H1 (cell line): ENCODE results near the gene HS2ST1. TPM values are rescaled to one million over a fixed set of nuclear protein-coding genes. Genes with fewer than 3 reads are reported as not detected.

ENCODE experiments used
- CTCF ChIA-PET: fragments of 300-600 bp; sonication (Branson Sonifier 250); formaldehyde crosslinking; loops from one replicate; lab custom pipeline; 2021; ENCODE audit not compliant: partially characterized antibody; lab: Charles Lee
- POLR2A ChIA-PET: fragments of 300-600 bp; sonication (Branson Sonifier 250); formaldehyde crosslinking; loops from one replicate; lab custom pipeline; 2021; ENCODE audit warnings: inconsistent platforms; ENCODE audit not compliant: partially characterized antibody; lab: Charles Lee
- DNase-seq, 2 experiments: peaks; one replicate each; pipeline versions ENCODE4 v3.0.0 to v3.0.0-alpha.2; 2010 to 2022; ENCODE audit warnings: low spot score in 2 of 2, low read depth in 1 of 2, mixed read lengths in 1 of 2
- FAIRE-seq: peaks from 2 replicates; lab custom pipeline; 2011; peaks lifted over from hg19 to GRCh38; lab: Jason Lieb, UNC
- H2AFZ ChIP-seq: 2 replicates; pipeline ENCODE4 v1.8.1; 2012; ENCODE audit warnings: low read length, inconsistent platforms
- H2AK5ac ChIP-seq: 2 replicates; pipeline ENCODE4 v1.6.1; 2013; ENCODE audit warnings: low read depth, low read length
- H2BK120ac ChIP-seq: replicated peaks from 2 replicates; pipeline ENCODE3; 2013; ENCODE audit warnings: low read depth, low read length, inconsistent platforms
- H2BK12ac ChIP-seq: 2 replicates; pipeline ENCODE4 v1.6.1; 2013; ENCODE audit warnings: low read depth, low read length
- H2BK15ac ChIP-seq: 2 replicates; pipeline ENCODE4 v1.6.1; 2013; ENCODE audit warnings: low read length
- H2BK20ac ChIP-seq: 2 replicates; pipeline ENCODE4 v1.6.1; 2013; ENCODE audit warnings: low read length
- H2BK5ac ChIP-seq: 2 replicates; pipeline ENCODE4 v1.6.1; 2013; ENCODE audit warnings: low read depth, low read length
- H3K14ac ChIP-seq: 2 replicates; pipeline ENCODE4 v1.6.1; 2013; ENCODE audit warnings: inconsistent platforms; ENCODE audit not compliant: insufficient read length
- H3K18ac ChIP-seq: 2 replicates; pipeline ENCODE4 v1.6.1; 2013; ENCODE audit warnings: low read length; ENCODE audit errors: extremely low read depth
- H3K23ac ChIP-seq: 2 replicates; pipeline ENCODE4 v1.6.1; 2013; ENCODE audit warnings: inconsistent platforms; ENCODE audit not compliant: insufficient read length
- H3K23me2 ChIP-seq: 2 replicates; pipeline ENCODE4 v1.6.1; 2013; ENCODE audit warnings: low read depth, low read length
- H3K27ac ChIP-seq: 2 replicates; pipeline ENCODE4 v1.6.1; 2011; ENCODE audit warnings: low read depth, low read length, inconsistent platforms
- H3K27me3 ChIP-seq, 4 experiments: replicated peaks in 1 of 4; 1 replicate in 1 of 4; 2 replicates in 3 of 4; pipeline versions ENCODE4 v1.6.1 to v1.8.1; 2011 to 2013; ENCODE audit warnings: low read length in 3 of 4, mild to moderate bottlenecking in 3 of 4, inconsistent platforms in 2 of 4, mixed read lengths in 2 of 4, moderate library complexity in 1 of 4; ENCODE audit not compliant: control insufficient read depth in 3 of 4, insufficient read depth in 3 of 4; ENCODE audit errors: extremely low read depth in 1 of 4
- H3K36me3 ChIP-seq, 4 experiments: 2 replicates each; pipeline versions ENCODE4 v1.6.1 to v1.8.1; 2011 to 2013; ENCODE audit warnings: mild to moderate bottlenecking in 4 of 4, low read length in 3 of 4, moderate library complexity in 2 of 4, control low read depth in 1 of 4, inconsistent platforms in 1 of 4; ENCODE audit not compliant: insufficient read depth in 4 of 4, control insufficient read depth in 2 of 4
- H3K4ac ChIP-seq: replicated peaks from 2 replicates; pipeline ENCODE3; 2013; ENCODE audit warnings: low read length, low read depth, mixed read lengths, inconsistent platforms; ENCODE audit not compliant: insufficient read length
- H3K4me1 ChIP-seq, 4 experiments: replicated peaks in 1 of 4; 1 replicate in 1 of 4; 2 replicates in 3 of 4; pipeline versions ENCODE4 v1.6.1 to v1.8.1; 2011 to 2013; ENCODE audit warnings: low read length in 3 of 4, inconsistent platforms in 2 of 4, mixed read lengths in 1 of 4; ENCODE audit not compliant: insufficient read depth in 4 of 4, control insufficient read depth in 3 of 4
- H3K4me2 ChIP-seq, 2 experiments: 2 replicates each; pipeline versions ENCODE4 v1.6.1 to v1.8.1; 2011 to 2013; ENCODE audit warnings: low read depth in 2 of 2, low read length in 2 of 2, control low read depth in 1 of 2, inconsistent platforms in 1 of 2, mild to moderate bottlenecking in 1 of 2; ENCODE audit not compliant: insufficient read depth in 1 of 2
- H3K4me3 ChIP-seq, 4 experiments: fragments of 200-600, 300-600 bp in 1 of 4; sonication (generic), shearing (Covaris generic), sonication (Bioruptor Twin) in 1 of 4; 2 replicates each; pipeline versions ENCODE4 v1.5.1 to v1.8.1; 2011 to 2016; ENCODE audit warnings: low read length in 4 of 4, low read depth in 3 of 4, control low read depth in 2 of 4, inconsistent platforms in 2 of 4, mild to moderate bottlenecking in 2 of 4, mixed read lengths in 1 of 4, moderate library complexity in 1 of 4; ENCODE audit not compliant: insufficient read depth in 2 of 4; ENCODE audit errors: extremely low read depth in 1 of 4
- H3K56ac ChIP-seq: replicated peaks from 2 replicates; pipeline ENCODE3; 2013; ENCODE audit warnings: low read depth, mild to moderate bottlenecking, mixed read lengths, low read length, inconsistent platforms; ENCODE audit not compliant: insufficient read length
- H3K79me1 ChIP-seq: 2 replicates; pipeline ENCODE4 v1.6.1; 2013; ENCODE audit warnings: low read depth, low read length, control low read depth
- H3K79me2 ChIP-seq, 2 experiments: 2 replicates each; pipeline versions ENCODE4 v1.6.1 to v1.8.1; 2012 to 2013; ENCODE audit warnings: low read length in 2 of 2, mild to moderate bottlenecking in 2 of 2, inconsistent platforms in 1 of 2; ENCODE audit not compliant: insufficient read depth in 2 of 2, control insufficient read depth in 1 of 2
- H3K9ac ChIP-seq, 4 experiments: replicated peaks in 1 of 4; 1 replicate in 1 of 4; 2 replicates in 3 of 4; pipeline versions ENCODE4 v1.6.1 to v1.8.1; 2011 to 2013; ENCODE audit warnings: low read depth in 3 of 4, low read length in 3 of 4, control low read depth in 2 of 4, mild to moderate bottlenecking in 2 of 4, moderate library complexity in 2 of 4, inconsistent platforms in 1 of 4; ENCODE audit errors: extremely low read depth in 1 of 4
- H3K9me3 ChIP-seq, 2 experiments: 2 replicates each; pipeline versions ENCODE4 v1.6.1 to v1.8.1; 2012 to 2013; ENCODE audit warnings: mild to moderate bottlenecking in 2 of 2, moderate library complexity in 2 of 2, control low read depth in 1 of 2, inconsistent platforms in 1 of 2, low read depth in 1 of 2, low read length in 1 of 2, mixed read lengths in 1 of 2; ENCODE audit not compliant: insufficient read depth in 2 of 2
- H4K20me1 ChIP-seq, 2 experiments: replicated peaks in 1 of 2; 2 replicates each; pipeline versions ENCODE3 to v1.8.1; 2011 to 2013; ENCODE audit warnings: inconsistent platforms in 2 of 2, low read length in 2 of 2, mild to moderate bottlenecking in 1 of 2; ENCODE audit not compliant: insufficient read depth in 2 of 2, control insufficient read depth in 1 of 2
- H4K5ac ChIP-seq: 2 replicates; pipeline ENCODE4 v1.6.1; 2013; ENCODE audit warnings: low read length, low read depth, mixed read lengths, inconsistent platforms; ENCODE audit not compliant: insufficient read length
- H4K8ac ChIP-seq: 2 replicates; pipeline ENCODE4 v1.8.0; 2013; ENCODE audit warnings: mild to moderate bottlenecking, moderate library complexity, low read length, inconsistent platforms; ENCODE audit not compliant: insufficient read depth; ENCODE audit errors: extremely low read depth
- H4K91ac ChIP-seq: replicated peaks from 2 replicates; pipeline ENCODE3; 2013; ENCODE audit warnings: low read length, mixed read lengths, inconsistent platforms; ENCODE audit not compliant: insufficient read length
- CTBP2 ChIP-seq: IDR thresholded peaks from 2 replicates; pipeline ENCODE4 v1.7.0; 2011; ENCODE audit warnings: borderline replicate concordance, mild to moderate bottlenecking, moderate library complexity, mixed read lengths, low read length; ENCODE audit not compliant: insufficient read depth, insufficient read length
- MAX ChIP-seq: IDR thresholded peaks from 2 replicates; pipeline ENCODE4 v1.6.1; 2012; ENCODE audit warnings: inconsistent platforms
- PHF8 ChIP-seq: fragments of 200-600 bp; sonication (generic); conservative IDR thresholded peaks from 2 replicates; pipeline ENCODE4 v1.7.1; 2012; ENCODE audit warnings: low read depth, mild to moderate bottlenecking, inconsistent platforms, low read length, moderate library complexity
- POU5F1 ChIP-seq: IDR thresholded peaks from 2 replicates; pipeline ENCODE4 v1.6.1; 2011; ENCODE audit warnings: low read depth, mild to moderate bottlenecking, low read length, moderate library complexity
- SP1 ChIP-seq: IDR thresholded peaks from 2 replicates; pipeline ENCODE4 v1.6.1; 2011; ENCODE audit warnings: low read depth, low read length
- SP4 ChIP-seq: IDR thresholded peaks from 2 replicates; pipeline ENCODE4 v1.6.1; 2012; ENCODE audit warnings: low read length, inconsistent platforms
- SUZ12 ChIP-seq: fragments of 200-600 bp; sonication (generic); IDR thresholded peaks from 2 replicates; pipeline ENCODE4 v1.6.1; 2012; ENCODE audit warnings: mild to moderate bottlenecking, inconsistent platforms, low read length, moderate library complexity, mixed read lengths
- TCF12 ChIP-seq: IDR thresholded peaks from 2 replicates; pipeline ENCODE4 v1.6.1; 2011; ENCODE audit warnings: low read depth, mild to moderate bottlenecking, low read length
- WGBS, 2 experiments: shearing (Covaris generic) in 1 of 2; methylation state at CpG; one replicate each; pipeline versions ENCODE4 v1.1.6 to v1.1.7; 2013 to 2015; ENCODE audit warnings: low lambda C conversion rate in 2 of 2, mixed read lengths in 2 of 2, inconsistent platforms in 1 of 2, low coverage in 1 of 2, missing lambda C conversion rate in 1 of 2; ENCODE audit not compliant: insufficient replicate concordance in 2 of 2, insufficient coverage in 1 of 2, insufficient read length in 1 of 2; ENCODE audit errors: extremely low coverage in 1 of 2, missing lambda C conversion rate in 1 of 2; 5-methylcytosine and 5-hydroxymethylcytosine counted together
- polyA plus RNA-seq, 7 experiments: library from polyadenylated mRNA; depleted of rRNA in 3 of 7; stranded (reverse) in 5 of 7; unstranded in 2 of 7; fragments of >200 nt in 5 of 7; fragments of 200-250 nt in 2 of 7; gene quantifications; 1 replicate in 5 of 7; 2 replicates in 1 of 7; 4 replicates in 1 of 7; pipeline versions ENCODE4 v1.2.1 to v1.2.3, GENCODE V29; 2011 to 2013; ENCODE audit warnings: missing spikeins in 2 of 7, mixed read lengths in 2 of 7
- total RNA-seq: library from RNA; stranded (reverse); fragmentation: NEBNext Ultra II Directional; extraction: Animal tissue kit (Norgen Biotek cat#: 25700); gene quantifications from 2 replicates; pipeline ENCODE4 v1.2.1, GENCODE V29; 2021
- TF ChIP-seq, protein P1 (sequence below): IDR thresholded peaks from 2 replicates; pipeline ENCODE4 v1.6.1; 2012; ENCODE audit warnings: low read length, inconsistent platforms
- TF ChIP-seq, protein P2 (sequence below): IDR thresholded peaks from 2 replicates; pipeline ENCODE4 v1.6.1; 2011; ENCODE audit warnings: low read length, improper control_type of control experiment

Gene HS2ST1
- total and polyA plus RNA-seq, 2 of the 8 experiments (the other 6 are each of a cell fraction or from before 2014, with no cell fraction given): 5.2 to 28.3 TPM

GRCh38 chr1:87147851-87148250 is 233.4 kb downstream of the HS2ST1 start:
- no peak for DNase-seq
- Histone ChIP-seq H4K5ac (no peak overlapping the region), H2BK5ac (no peak overlapping the region), H3K14ac (no peak overlapping the region), H3K9ac (no peak overlapping the region), H2BK12ac (no peak overlapping the region), H3K4ac (no peak overlapping the region), H3K4me1 (peaks cover 2 to 28% (median 13%) of the 10 kb centered on the region in 4 experiments), H2AFZ (no peak overlapping the region), H3K23me2 (0 out of 2 replicates have a peak, but pooled peaks cover 1% of the 10 kb centered on the region)
- CTCF ChIA-PET: interaction anchor here (1.2 kb wide), 1 partner anchor 16 kb away, joined by 3 read pairs; no protein-coding TSS in a partner anchor
- TF ChIP-seq CTBP2 (no peak), PHF8 (no peak), POU5F1 (no peak), MAX (no peak), SUZ12 (no peak), SP4 (no peak), TCF12 (no peak), SP1 (no peak)
- TF ChIP-seq, protein P1, sequence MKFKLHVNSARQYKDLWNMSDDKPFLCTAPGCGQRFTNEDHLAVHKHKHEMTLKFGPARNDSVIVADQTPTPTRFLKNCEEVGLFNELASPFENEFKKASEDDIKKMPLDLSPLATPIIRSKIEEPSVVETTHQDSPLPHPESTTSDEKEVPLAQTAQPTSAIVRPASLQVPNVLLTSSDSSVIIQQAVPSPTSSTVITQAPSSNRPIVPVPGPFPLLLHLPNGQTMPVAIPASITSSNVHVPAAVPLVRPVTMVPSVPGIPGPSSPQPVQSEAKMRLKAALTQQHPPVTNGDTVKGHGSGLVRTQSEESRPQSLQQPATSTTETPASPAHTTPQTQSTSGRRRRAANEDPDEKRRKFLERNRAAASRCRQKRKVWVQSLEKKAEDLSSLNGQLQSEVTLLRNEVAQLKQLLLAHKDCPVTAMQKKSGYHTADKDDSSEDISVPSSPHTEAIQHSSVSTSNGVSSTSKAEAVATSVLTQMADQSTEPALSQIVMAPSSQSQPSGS: no peak
- TF ChIP-seq, protein P2, sequence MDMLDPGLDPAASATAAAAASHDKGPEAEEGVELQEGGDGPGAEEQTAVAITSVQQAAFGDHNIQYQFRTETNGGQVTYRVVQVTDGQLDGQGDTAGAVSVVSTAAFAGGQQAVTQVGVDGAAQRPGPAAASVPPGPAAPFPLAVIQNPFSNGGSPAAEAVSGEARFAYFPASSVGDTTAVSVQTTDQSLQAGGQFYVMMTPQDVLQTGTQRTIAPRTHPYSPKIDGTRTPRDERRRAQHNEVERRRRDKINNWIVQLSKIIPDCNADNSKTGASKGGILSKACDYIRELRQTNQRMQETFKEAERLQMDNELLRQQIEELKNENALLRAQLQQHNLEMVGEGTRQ: no peak
- TF ChIP-seq, all 59 proteins: peak for 0
- H3K4me2 ChIP-seq: no peak overlapping the region
- no peaks in the 10 kb centered on the region for H3K9me3 ChIP-seq
- H2BK20ac ChIP-seq: no peak overlapping the region
- H3K79me1 ChIP-seq: no peaks in the 10 kb centered on the region
- H3K27ac ChIP-seq: no peak overlapping the region
- 82% methylated on average over 3 of the region's 3 CpGs; no CpG with 5 or more reads in 1 of the 2 experiments for WGBS, 2 experiments
- H3K4me3 ChIP-seq: no peak overlapping the region
- no peaks in the 10 kb centered on the region for H3K79me2 ChIP-seq
- no peak overlapping the region for H2BK120ac ChIP-seq
- no peak overlapping the region for H2BK15ac ChIP-seq
- H2AK5ac ChIP-seq: no peak overlapping the region
- no peak overlapping the region for H3K18ac ChIP-seq
- no peak overlapping the region for H4K8ac ChIP-seq
- no peak overlapping the region for H4K91ac ChIP-seq
- H3K23ac ChIP-seq: no peak overlapping the region
- no peak for FAIRE-seq
- no peak overlapping the region for H3K56ac ChIP-seq
- H3K27me3 ChIP-seq: peaks cover 0 to 3% (median 0%) of the 10 kb centered on the region in 4 experiments; a peak in 2 of 7 replicates
- POLR2A ChIA-PET: no interaction called here
- H3K36me3 ChIP-seq: no peaks in the 10 kb centered on the region
- H4K20me1 ChIP-seq: no peaks in the 10 kb centered on the region
